HG02981 (cell line): Measurements from ENCODE around the gene PERCC1.
"Not testable (repeated sequence)": the region's sequence is repeated elsewhere in the genome, so short reads cannot be mapped to it uniquely, and the experiment has no call there.

ENCODE experiments used
- ATAC-seq: cut with Tn5 transposase; IDR thresholded peaks from one replicate; pipeline ENCODE4 v1.9.1; 2021; ENCODE audit warnings: mild to moderate bottlenecking, moderate library complexity; ENCODE audit not compliant: unreplicated experiment

Gene PERCC1

DNA sequence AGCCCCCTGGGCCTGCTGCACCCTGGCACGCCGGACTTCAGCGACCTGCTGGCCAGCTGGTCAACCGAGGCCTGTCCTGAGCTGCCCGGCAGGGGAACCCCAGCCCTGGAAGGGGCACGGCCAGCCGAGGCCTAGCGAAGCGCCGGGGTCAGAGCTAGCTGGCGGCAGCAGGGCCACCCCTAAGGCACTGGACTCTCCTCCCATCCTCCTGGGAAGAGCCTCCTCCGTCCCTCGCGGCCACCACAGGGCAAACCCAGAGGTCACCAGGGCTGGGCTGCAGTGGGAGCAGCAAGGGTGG lies 2.3 kb downstream of the PERCC1 start:
- ATAC-seq, result no peak

DNA sequence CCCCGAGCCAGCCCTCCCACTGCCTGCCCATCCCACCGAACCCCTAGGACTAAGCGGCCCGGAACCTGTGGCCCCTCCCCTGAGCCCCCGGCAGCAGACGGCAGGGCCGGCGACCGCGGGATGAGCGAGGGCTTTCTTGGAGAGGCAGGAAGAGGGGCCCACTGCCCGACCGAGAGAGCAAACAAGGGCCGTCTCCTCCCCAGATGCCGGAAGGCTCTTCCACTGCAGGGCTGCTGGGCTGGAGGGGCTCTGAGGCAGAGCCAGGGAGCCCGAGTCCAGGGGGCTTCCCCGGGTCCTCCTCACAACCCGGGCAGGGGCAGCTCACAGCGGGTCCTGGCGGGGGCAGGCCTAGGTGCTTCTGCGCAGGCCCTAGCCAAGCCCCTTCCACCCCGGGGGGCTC lies 2.9 kb downstream of the PERCC1 start:
- no peak for ATAC-seq

DNA sequence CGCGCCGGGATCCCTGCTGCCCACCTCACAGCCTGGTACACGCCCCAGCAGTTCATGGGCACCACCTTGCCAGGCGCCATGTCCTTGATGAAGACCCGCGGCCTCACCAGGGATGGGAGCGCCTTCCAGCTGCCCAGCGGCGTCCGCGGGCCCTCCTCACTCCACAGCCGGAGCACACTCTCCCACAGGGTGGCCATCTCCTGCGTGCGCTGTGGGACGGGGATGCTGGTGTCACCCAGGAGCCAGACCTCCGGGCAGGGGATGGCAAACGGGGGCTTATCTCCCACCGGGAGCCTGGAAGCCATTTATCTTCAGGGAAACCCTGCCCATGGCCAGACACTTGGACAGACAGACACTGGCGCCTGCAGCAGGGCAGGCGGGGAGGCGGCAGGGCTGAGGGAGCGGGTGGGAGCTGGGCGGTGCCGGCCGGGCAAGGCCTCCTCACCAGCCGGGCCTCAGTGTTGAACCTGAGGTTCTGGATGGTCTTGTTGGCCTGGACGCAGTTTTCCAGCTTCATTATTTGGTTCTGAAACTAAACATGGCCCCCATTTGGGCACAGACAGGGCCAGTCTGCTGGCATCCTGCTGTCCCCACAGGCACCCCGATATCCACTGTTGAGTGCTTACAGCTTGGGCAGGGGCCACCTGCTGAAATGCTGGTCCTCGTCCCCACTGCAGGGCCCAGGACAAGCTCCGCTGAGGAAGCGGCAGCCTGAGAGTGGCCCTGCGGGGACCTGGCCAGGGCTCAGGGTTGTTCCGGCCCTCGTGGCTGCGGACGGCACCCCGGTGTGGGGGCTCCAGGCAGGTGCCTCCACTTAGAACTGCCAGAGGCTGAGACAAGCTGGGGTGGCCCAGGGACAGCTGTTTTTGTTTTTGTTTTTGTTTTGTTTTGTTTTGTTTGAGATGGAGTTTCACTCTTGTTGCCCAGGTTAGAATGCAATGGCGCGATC lies 4.0 kb downstream of the PERCC1 start:
- ATAC-seq, result no peak

- ATAC-seq, result no peak
Observed at GRCh38 chr16:1435921-1436697, 5.2 kb downstream of the PERCC1 start.

GRCh38 chr16:1436731-1437355 lies 6.0 kb downstream of the PERCC1 start:
- no peak for ATAC-seq

- ATAC-seq, result no peak
Observed at GRCh38 chr16:1437606-1438005, 6.7 kb downstream of the PERCC1 start.

DNA sequence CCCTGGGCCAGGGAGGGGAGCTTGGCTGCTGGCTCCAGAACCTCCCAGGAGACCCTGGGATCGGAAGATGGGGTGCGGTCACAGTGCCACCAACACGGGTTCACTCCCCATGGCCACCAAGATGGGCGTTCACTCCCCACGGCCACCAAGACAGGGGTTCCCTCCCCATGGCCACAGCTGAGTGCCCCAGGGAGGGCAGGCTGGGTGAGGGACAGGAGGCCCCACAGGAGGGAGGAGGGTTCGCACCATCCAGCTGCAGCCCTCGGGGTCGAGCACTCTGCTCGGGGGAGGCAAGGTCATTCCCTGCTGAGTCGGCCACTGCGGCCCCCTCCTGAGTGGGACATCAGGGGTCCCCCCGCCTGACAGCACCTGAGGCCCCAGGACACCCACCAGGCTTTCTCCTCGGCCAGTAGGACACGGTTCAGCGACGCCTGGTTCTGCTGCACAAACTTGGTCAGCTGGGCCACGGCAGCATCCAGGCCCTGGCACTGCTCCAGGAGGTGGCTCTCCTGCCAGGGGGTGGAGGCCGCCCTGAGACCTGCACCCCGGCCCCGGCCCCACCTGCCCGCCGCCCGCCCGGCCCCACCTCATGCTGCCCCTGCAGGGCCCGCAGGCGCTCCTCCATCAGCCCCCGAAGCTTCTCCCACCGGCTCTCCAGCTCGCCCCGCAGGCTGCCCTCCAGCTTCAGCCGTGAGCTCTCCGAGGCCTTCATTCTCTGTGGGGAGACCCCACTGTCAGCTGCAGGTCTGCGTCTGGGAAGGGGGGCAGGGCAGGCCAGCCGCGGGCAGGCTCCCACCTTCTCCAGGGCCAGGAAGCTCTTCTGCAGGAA lies 7.6 kb downstream of the PERCC1 start:
- ATAC-seq, result no peak

- no peak for ATAC-seq
Observed at GRCh38 chr16:1439058-1439698, 8.3 kb downstream of the PERCC1 start.

GRCh38 chr16:1439699-1440074 lies 8.8 kb downstream of the PERCC1 start:
- not testable (repeated sequence) for ATAC-seq

DNA sequence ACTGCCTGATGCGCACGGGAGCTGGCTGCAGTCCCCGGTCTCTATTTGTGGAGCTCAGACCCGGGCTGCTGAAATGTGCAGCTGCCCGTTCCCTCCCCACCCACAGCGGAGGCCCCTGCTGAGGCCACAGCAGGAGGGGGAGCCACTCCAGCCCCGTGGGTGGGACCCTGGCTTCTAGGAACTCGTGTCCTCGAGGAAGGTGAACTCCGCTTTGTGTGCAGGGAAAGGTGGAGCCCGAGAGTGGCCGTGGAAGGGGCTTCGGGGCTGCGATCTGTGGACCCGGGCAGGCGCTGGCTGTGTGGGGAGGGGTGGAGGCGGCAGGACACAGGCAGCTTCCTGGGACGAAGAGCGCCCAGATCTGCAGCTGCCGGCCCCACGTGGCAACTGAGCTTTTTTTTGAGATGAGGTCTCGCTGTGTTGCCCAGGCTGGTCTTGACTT lies 10.5 kb downstream of the PERCC1 start:
- no peak for ATAC-seq

DNA sequence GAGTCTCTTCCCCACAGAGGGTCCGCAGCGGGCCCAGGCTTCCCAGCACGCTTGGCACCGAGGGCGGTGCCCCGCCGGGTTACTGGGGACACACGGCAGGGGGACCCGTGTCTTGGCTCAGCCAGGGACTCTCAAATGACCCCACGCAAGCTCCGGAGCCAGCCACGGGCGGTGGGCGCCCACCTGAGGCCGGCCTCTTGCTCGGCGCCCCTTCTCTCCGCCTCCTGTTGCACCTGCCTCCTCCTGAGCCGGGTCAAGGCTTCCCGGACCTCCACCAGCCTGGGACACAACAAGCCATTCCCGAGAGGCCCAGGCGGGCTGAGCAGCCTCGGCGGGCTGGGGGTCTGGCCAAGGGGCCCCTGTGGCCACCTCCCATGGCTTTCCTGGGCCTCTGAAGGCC lies 11.8 kb downstream of the PERCC1 start:
- ATAC-seq, result no peak

GRCh38 chr16:1443403-1443973 lies 12.6 kb downstream of the PERCC1 start:
- ATAC-seq, result no peak

DNA sequence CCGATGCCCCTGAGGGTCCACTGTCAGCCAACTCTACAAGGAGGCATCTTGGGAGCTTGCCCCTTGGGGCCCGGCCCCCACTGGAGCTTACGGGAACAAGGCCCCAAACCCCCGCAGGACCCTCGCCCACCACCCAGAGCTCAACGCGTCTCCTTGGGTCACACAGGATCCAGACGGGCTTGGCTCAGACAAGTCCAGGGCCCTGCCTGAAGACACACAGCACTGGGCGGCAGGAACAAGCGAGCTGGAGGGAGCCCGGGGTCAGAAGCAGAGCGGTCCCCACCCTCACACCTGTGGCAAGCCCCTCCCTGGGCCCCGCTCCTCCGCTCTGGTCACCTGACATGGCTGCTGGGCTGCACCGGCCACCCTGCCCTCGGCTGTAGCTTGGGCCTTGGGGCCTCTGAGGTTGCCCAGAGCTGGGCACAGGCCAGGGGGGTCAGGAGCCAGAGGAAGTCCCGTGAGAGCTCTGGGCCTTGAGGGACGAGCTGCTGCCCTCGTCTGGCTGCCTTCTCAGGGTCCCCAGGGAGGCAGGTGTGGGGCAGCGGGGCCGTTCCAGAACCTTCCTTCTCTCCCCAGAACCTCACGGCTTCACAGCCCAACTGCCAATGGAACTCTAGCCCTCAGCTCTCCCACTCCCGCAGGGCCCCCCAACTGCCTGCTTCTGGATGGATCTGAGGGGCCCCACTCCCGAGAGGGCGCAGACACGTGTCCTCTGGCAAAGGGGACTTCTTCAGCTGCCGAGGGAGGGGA lies 13.3 kb downstream of the PERCC1 start, which contains the start of gene CCDC154:
Gene CCDC154, minus strand, starts transcription at position 577 of the 750 bp plus-strand sequence. Its CDS starts 234 bp downstream, at position 343.
- no peak for ATAC-seq

- ATAC-seq, result no peak
Observed at GRCh38 chr16:1444730-1445517, 14.0 kb downstream of the PERCC1 start.

- ATAC-seq, result no peak
Observed at GRCh38 chr16:1445518-1446203, 14.8 kb downstream of the PERCC1 start.

DNA sequence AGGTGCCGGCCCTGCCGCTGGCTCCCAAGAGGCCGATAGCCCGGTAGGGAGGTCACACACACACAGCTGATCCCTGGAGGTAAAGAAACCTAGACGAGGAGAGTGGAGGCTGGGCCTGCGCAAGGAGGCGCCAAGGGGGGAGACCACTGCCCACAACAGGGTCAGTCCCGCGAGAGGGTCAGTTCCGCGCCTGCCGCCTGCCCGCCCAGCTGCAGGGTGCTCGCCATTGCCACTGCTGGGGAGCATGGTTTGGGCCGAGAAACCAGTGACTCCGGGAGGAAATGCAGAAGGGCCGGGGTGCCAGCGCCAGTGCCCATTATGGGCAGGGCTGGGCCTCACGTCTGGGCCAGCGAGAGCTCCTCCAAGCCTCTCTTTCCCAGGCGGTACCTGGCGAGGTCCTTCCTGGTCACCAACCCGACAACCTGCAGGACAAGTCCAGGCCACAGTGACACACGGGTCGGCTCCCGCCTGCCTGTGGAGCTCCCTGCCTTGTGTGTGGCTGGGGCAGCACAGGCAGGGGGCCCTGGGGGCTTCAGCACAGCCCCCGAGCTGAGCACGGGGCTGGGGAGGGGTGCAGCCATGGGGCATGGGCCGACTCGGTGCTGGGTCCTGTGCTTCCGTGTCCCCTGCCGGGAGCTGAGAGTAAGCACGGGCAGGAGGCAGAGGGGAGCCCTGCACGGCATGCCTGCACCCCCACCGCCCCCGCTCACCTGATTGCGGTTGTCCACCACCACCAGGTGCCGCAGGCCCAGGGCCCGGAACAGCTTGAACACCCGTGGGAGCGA lies 15.6 kb downstream of the PERCC1 start:
- no peak for ATAC-seq

GRCh38 chr16:1447965-1448364 lies 17.1 kb downstream of the PERCC1 start:
- ATAC-seq, result no peak
